ENCODE data around the gene ADISSP.

DNA sequence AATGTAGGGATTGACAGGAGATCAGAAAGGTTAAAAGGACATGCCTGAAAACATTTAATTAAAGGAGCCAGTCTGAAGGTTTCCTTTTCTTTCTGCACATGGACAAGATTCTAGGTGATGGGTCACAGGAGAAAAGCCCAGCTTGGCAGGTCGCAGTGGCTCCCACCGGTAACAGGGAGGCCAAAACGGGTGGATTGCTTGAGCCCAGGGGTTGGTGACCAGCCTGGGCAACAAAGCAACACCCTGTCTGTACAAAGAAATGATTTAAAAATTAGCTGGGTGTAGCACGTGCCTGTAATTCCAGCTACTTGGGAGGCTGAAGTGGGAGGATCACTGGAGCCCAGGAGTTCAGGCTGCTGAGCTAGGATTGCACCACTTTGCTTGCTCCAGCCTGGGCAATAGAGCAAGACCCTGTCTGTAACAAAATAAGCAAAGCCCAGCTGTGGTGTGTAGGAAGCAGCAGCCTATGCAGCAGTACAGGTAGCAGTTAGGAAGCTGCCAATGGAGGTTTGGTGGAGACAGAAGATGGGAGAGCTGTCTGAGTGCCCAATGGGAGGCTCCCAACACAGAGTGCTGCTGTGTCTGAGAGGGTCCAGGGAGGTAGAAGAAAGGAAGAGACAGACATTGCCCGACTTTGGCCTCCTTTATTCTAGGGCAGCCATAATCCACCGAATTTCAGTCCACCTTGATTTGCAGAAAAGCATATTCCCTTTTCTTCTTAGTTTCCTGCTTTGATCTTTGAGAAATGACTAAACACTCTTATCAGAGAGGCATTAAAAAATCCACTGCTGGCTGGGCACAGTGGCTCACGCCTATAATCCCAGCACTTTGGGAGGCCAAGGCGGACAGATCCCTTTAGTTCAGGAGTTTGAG is 45.7 kb upstream of the ADISSP start:
- TF ChIP-seq, protein P1, sequence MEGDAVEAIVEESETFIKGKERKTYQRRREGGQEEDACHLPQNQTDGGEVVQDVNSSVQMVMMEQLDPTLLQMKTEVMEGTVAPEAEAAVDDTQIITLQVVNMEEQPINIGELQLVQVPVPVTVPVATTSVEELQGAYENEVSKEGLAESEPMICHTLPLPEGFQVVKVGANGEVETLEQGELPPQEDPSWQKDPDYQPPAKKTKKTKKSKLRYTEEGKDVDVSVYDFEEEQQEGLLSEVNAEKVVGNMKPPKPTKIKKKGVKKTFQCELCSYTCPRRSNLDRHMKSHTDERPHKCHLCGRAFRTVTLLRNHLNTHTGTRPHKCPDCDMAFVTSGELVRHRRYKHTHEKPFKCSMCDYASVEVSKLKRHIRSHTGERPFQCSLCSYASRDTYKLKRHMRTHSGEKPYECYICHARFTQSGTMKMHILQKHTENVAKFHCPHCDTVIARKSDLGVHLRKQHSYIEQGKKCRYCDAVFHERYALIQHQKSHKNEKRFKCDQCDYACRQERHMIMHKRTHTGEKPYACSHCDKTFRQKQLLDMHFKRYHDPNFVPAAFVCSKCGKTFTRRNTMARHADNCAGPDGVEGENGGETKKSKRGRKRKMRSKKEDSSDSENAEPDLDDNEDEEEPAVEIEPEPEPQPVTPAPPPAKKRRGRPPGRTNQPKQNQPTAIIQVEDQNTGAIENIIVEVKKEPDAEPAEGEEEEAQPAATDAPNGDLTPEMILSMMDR (IDR thresholded peaks at IDR 0.05; ENCODE audit: insufficient read depth, low read length, poor library complexity, severe bottlenecking): no peak
- TF ChIP-seq EZH2phosphoT487 (conservative IDR thresholded peaks at IDR 0.05; ENCODE audit: low read length): no peak

Measured in SU-DHL-6 (cell line).